Measurements from ENCODE around the gene THADA.

Gene THADA

GRCh38 chr2:43436431-43436830 lies 159.4 kb downstream of the THADA start:
- no peak for DNase-seq

- no peak for DNase-seq
Observed at GRCh38 chr2:43435746-43436145, 160.1 kb downstream of the THADA start.

GRCh38 chr2:43430489-43430888 lies 165.3 kb downstream of the THADA start:
- DNase-seq, result no peak

- DNase-seq, result no peak
Observed at GRCh38 chr2:43429369-43429768, 166.5 kb downstream of the THADA start.

- no peak for DNase-seq
Observed at GRCh38 chr2:43427032-43427424, 168.8 kb downstream of the THADA start.

- DNase-seq, result peak; percentile 59
Observed at GRCh38 chr2:43426305-43427031, 169.4 kb downstream of the THADA start.

- DNase-seq, result no peak
Observed at GRCh38 chr2:43425659-43426058, 170.2 kb downstream of the THADA start.

GRCh38 chr2:43424262-43425207 lies 171.3 kb downstream of the THADA start:
- no peak for DNase-seq

- no peak for DNase-seq
Observed at GRCh38 chr2:43423941-43424261, 171.9 kb downstream of the THADA start.

GRCh38 chr2:43421194-43421593 lies 174.6 kb downstream of the THADA start:
- DNase-seq, result no peak

- DNase-seq, result no peak
Observed at GRCh38 chr2:43420389-43420801, 175.4 kb downstream of the THADA start.

GRCh38 chr2:43419876-43420275 lies 176.0 kb downstream of the THADA start:
- DNase-seq, result no peak

GRCh38 chr2:43419243-43419642 lies 176.6 kb downstream of the THADA start:
- no peak for DNase-seq

- DNase-seq, result no peak
Observed at GRCh38 chr2:43418680-43419079, 177.2 kb downstream of the THADA start.

- DNase-seq, result no peak
Observed at GRCh38 chr2:43417300-43417699, 178.5 kb downstream of the THADA start.

GRCh38 chr2:43415592-43415991 lies 180.2 kb downstream of the THADA start:
- no peak for DNase-seq

- no peak for DNase-seq
Observed at GRCh38 chr2:43414586-43415135, 181.2 kb downstream of the THADA start.

- DNase-seq, result no peak
Observed at GRCh38 chr2:43414033-43414432, 181.8 kb downstream of the THADA start.

GRCh38 chr2:43412114-43412753 lies 183.6 kb downstream of the THADA start:
- DNase-seq, result no peak

GRCh38 chr2:43410055-43410604 lies 185.7 kb downstream of the THADA start:
- no peak for DNase-seq

GRCh38 chr2:43408407-43409160 lies 187.3 kb downstream of the THADA start:
- no peak for DNase-seq

GRCh38 chr2:43407935-43408334 lies 187.9 kb downstream of the THADA start:
- no peak for DNase-seq

Data from central memory CD4-positive, alpha-beta T cell (primary cell).